ENCODE results near the gene MMP25. TPM values are rescaled to one million over a fixed set of nuclear protein-coding genes. Genes with fewer than 3 reads are reported as not detected.
A peak's percentile ranks its signal among the peaks of the same experiment; 100 is the strongest.

MMP25 gene
- total and polyA plus RNA-seq, 9 of the 15 experiments (the other 6 are each of a cell fraction or from before 2014, with no cell fraction given), result 0.03 to 0.04 TPM; not detected in 7

DNA sequence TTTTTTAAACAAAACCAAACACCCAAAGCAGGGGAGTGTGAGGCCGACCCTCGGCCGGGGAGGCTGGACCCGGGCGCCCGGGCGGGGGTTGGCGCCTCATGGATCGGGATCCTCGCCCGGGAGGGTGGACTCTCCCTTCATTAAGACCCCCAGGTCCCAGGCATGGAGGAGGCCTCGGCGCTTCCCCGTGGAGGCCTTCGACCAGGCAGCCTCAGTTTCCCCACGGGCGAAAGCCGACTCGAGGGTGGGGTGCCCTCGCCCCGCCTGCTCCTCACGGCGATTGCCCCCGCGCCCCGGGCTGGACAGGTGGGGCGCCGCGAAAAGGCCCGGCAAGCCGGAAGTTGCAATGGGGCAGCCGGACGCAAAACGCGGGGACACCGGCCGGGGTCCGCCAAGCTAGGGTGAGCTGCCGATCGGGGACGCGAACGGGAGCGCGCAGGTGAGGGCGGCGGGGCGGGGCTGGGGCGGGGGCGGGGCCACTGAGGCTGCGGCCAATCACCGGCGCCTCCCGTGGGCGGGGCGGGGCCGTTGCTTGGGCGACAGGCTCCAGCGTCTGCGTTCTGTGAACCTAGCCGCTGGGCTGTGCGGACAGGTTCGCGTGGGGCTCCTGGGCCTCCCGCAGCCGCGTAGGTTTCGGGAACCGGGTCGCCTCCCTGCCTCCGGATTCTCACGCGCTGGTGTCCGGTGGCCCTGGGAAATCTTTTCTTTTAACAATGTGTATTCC lies 60.0 kb downstream of the MMP25 start (continued):
- TF ChIP-seq CHD7 (IDR thresholded peaks at IDR 0.05; ENCODE audit: low read depth, low read length) (no peak), KDM4B (IDR thresholded peaks at IDR 0.05; ENCODE audit: borderline replicate concordance in 2 of 2, low read depth in 1 of 2) (peak in 1 of 2 experiments; percentile 86; a peak in 1 of 4 replicates), EGR1 (conservative IDR thresholded peaks at IDR 0.05) (0 out of 2 replicates have a peak, but pooled peaks have one; percentile 18), GABPB1 (CRISPR knock-in tag; IDR thresholded peaks at IDR 0.05) (peak; percentile 99), SP1 (CRISPR knock-in tag; IDR thresholded peaks at IDR 0.05) (peak; percentile 75), ZNF311 (CRISPR knock-in tag; IDR thresholded peaks at IDR 0.05) (0 out of 2 replicates have a peak, but pooled peaks have one; percentile 33), ELF1 (tag; IDR thresholded peaks at IDR 0.05) (peak; percentile 62), ATF7 (IDR thresholded peaks at IDR 0.05) (peak; percentile 66; the same call in 1 of the 2 replicates)
- TF ChIP-seq, protein P1, sequence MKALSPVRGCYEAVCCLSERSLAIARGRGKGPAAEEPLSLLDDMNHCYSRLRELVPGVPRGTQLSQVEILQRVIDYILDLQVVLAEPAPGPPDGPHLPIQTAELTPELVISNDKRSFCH (CRISPR knock-in tag; IDR thresholded peaks at IDR 0.05), result no peak
- TF ChIP-seq, protein P1 (tag; IDR thresholded peaks at IDR 0.05), result peak; percentile 64; the same call in 1 of the 2 replicates
- TF ChIP-seq, protein P2, sequence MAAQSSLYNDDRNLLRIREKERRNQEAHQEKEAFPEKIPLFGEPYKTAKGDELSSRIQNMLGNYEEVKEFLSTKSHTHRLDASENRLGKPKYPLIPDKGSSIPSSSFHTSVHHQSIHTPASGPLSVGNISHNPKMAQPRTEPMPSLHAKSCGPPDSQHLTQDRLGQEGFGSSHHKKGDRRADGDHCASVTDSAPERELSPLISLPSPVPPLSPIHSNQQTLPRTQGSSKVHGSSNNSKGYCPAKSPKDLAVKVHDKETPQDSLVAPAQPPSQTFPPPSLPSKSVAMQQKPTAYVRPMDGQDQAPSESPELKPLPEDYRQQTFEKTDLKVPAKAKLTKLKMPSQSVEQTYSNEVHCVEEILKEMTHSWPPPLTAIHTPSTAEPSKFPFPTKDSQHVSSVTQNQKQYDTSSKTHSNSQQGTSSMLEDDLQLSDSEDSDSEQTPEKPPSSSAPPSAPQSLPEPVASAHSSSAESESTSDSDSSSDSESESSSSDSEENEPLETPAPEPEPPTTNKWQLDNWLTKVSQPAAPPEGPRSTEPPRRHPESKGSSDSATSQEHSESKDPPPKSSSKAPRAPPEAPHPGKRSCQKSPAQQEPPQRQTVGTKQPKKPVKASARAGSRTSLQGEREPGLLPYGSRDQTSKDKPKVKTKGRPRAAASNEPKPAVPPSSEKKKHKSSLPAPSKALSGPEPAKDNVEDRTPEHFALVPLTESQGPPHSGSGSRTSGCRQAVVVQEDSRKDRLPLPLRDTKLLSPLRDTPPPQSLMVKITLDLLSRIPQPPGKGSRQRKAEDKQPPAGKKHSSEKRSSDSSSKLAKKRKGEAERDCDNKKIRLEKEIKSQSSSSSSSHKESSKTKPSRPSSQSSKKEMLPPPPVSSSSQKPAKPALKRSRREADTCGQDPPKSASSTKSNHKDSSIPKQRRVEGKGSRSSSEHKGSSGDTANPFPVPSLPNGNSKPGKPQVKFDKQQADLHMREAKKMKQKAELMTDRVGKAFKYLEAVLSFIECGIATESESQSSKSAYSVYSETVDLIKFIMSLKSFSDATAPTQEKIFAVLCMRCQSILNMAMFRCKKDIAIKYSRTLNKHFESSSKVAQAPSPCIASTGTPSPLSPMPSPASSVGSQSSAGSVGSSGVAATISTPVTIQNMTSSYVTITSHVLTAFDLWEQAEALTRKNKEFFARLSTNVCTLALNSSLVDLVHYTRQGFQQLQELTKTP (IDR thresholded peaks at IDR 0.05; ENCODE audit: low read depth in 1 of 2, partially characterized antibody in 2 of 2), result no peak

All from K562 (cell line).